SK-N-SH treated with all-trans-retinoic acid at 6 μM for 48 hours (cell line): ENCODE results near the gene IL17B.

Experiments used
- ATAC-seq: fragments of 200-7000 bp; cut with Tn5 transposase; 3 replicates; pipeline ENCODE4 v1.9.1; 2020; ENCODE audit warnings: mild to moderate bottlenecking, moderate library complexity
- ARNTL ChIP-seq: fragments of 450-650 bp; formaldehyde crosslinking; IDR thresholded peaks from 2 replicates; pipeline ENCODE4 v1.5.0; 2020; ENCODE audit warnings: low read depth, mild to moderate bottlenecking, moderate library complexity, borderline replicate concordance
- BACH2 ChIP-seq: fragments of 250-450 bp; sonication (Bioruptor Pico); IDR thresholded peaks from 2 replicates; pipeline ENCODE4 v1.9.0; 2021; ENCODE audit warnings: mild to moderate bottlenecking, borderline replicate concordance
- CSDC2 ChIP-seq: fragments of 250-450 bp; sonication (Bioruptor Pico); IDR thresholded peaks from 2 replicates; pipeline ENCODE4 v1.5.0; 2020; ENCODE audit warnings: mild to moderate bottlenecking, moderate library complexity
- CSRNP3 ChIP-seq: fragments of 250-450 bp; sonication (Bioruptor Pico); IDR thresholded peaks from 2 replicates; pipeline ENCODE4 v1.5.1; 2021; ENCODE audit warnings: mild to moderate bottlenecking, moderate library complexity
- OSR1 ChIP-seq: fragments of 250-450 bp; sonication (Bioruptor Pico); IDR thresholded peaks from 2 replicates; pipeline ENCODE4 v1.8.0; 2022; ENCODE audit warnings: moderate library complexity, mild to moderate bottlenecking, inconsistent platforms
- PATZ1 ChIP-seq: fragments of 250-450 bp; sonication (Bioruptor Pico); IDR thresholded peaks from 2 replicates; pipeline ENCODE4 v1.8.0; 2020; ENCODE audit warnings: mild to moderate bottlenecking, moderate library complexity, borderline replicate concordance
- RARB ChIP-seq: fragments of 250-450 bp; sonication (Bioruptor Pico); IDR thresholded peaks from 2 replicates; pipeline ENCODE4 v1.8.0; 2021; ENCODE audit warnings: mild to moderate bottlenecking, moderate library complexity
- SNAI2 ChIP-seq: fragments of 250-450 bp; sonication (Bioruptor Pico); IDR thresholded peaks from 2 replicates; pipeline ENCODE4 v1.5.0; 2020; ENCODE audit warnings: mild to moderate bottlenecking, moderate library complexity
- TCF4 ChIP-seq: fragments of 250-450 bp; sonication (Bioruptor Pico); IDR thresholded peaks from 2 replicates; pipeline ENCODE4 v1.8.0; 2021; ENCODE audit warnings: mild to moderate bottlenecking, moderate library complexity, borderline replicate concordance
- TSHZ2 ChIP-seq: fragments of 250-450 bp; sonication (Bioruptor Pico); IDR thresholded peaks from 2 replicates; pipeline ENCODE4 v1.5.0; 2020; ENCODE audit warnings: mild to moderate bottlenecking, moderate library complexity
- ZFP3 ChIP-seq: fragments of 250-450 bp; sonication (Bioruptor Pico); IDR thresholded peaks from 2 replicates; pipeline ENCODE4 v1.5.0; 2020; ENCODE audit warnings: mild to moderate bottlenecking, moderate library complexity
- ZFP30 ChIP-seq: fragments of 450-650 bp; formaldehyde crosslinking; IDR thresholded peaks from 2 replicates; pipeline ENCODE4 v1.5.0; 2022; ENCODE audit warnings: mild to moderate bottlenecking, moderate library complexity
- ZNF565 ChIP-seq: fragments of 450-650 bp; formaldehyde crosslinking; conservative IDR thresholded peaks from 2 replicates; pipeline ENCODE4 v1.5.0; 2020; ENCODE audit warnings: low read depth, mild to moderate bottlenecking, moderate library complexity
- ZNF70 ChIP-seq: fragments of 450-650 bp; formaldehyde crosslinking; IDR thresholded peaks from 2 replicates; pipeline ENCODE4 v1.5.0; 2020; ENCODE audit warnings: mild to moderate bottlenecking, moderate library complexity
- TF ChIP-seq, protein P1 (sequence below): fragments of 250-450 bp; sonication (Bioruptor Pico); IDR thresholded peaks from 2 replicates; pipeline ENCODE4 v1.8.0; 2021; ENCODE audit warnings: low read depth, mild to moderate bottlenecking, moderate library complexity, borderline replicate concordance

Gene IL17B

GRCh38 chr5:149379818-149380374, 804 bp upstream of the IL17B start:
- TF ChIP-seq OSR1 (CRISPR knock-in tag) = no peak
- TF ChIP-seq TSHZ2 = no peak
- TF ChIP-seq CSDC2 (CRISPR knock-in tag) = no peak
- no peak for TF ChIP-seq ZNF70
- TF ChIP-seq, protein P1, sequence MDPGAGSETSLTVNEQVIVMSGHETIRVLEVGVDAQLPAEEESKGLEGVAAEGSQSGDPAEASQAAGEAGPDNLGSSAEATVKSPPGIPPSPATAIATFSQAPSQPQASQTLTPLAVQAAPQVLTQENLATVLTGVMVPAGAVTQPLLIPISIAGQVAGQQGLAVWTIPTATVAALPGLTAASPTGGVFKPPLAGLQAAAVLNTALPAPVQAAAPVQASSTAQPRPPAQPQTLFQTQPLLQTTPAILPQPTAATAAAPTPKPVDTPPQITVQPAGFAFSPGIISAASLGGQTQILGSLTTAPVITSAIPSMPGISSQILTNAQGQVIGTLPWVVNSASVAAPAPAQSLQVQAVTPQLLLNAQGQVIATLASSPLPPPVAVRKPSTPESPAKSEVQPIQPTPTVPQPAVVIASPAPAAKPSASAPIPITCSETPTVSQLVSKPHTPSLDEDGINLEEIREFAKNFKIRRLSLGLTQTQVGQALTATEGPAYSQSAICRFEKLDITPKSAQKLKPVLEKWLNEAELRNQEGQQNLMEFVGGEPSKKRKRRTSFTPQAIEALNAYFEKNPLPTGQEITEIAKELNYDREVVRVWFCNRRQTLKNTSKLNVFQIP (CRISPR knock-in tag) = no peak

GRCh38 chr5:149378241-149378820, 761 bp downstream of the IL17B start:
- no peak for TF ChIP-seq ZNF70
- no peak for ATAC-seq

More at GRCh38 chr5:149379818-149380374, 804 bp upstream of the IL17B start:
- ATAC-seq = no peak

DNA sequence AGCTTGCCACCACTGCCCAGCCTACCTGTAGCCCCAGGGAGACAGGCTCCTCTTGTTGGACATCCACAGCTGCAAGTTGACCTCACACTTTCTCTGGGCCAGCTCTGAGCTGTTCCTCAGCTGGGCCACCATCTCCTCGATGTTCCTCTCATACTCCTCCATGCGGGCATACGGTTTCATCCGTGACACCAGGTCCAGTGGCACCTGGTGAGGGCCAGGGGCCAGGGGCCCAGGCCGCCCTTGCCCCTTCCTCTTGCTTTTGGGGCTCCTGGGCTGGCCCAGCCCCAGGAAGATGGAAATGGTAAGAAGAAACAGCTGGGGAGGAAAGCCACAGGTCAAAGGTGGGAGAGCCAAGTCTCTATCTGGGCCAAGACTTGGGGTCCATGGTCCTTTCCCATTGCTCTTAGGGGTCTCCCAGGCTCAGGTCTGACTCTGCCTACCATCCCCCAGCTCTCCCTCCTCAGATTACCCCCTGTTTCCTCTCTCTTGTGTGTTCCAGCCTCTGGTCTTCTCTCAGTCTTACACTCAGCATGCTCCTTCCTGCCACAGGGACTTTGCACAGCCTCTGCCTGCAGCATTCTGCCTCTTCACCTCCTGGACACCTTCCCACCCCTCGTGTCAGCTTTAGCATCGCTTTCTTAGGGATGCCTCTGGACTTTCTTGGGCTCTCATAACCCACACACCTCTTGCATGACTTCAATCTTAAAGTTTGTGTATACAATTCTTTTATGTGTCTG, 2.2 kb downstream of the IL17B start:
- TF ChIP-seq ARNTL (CRISPR knock-in tag) (no peak), TCF4 (CRISPR knock-in tag) (no peak), ZFP3 (CRISPR knock-in tag) (no peak), BACH2 (CRISPR knock-in tag) (no peak), ZNF70 (no peak), OSR1 (CRISPR knock-in tag) (no peak), PATZ1 (CRISPR knock-in tag) (no peak), SNAI2 (CRISPR knock-in tag) (no peak), TSHZ2 (no peak), CSRNP3 (no peak), RARB (CRISPR knock-in tag) (no peak), ZNF565 (CRISPR knock-in tag) (no peak), ZFP30 (CRISPR knock-in tag) (no peak)
- TF ChIP-seq, protein P1 (CRISPR knock-in tag) = no peak
- no peak for ATAC-seq
